NCI-H510A treated with DMSO at 0.1 percent for 48 hours (cell line): Measurements from ENCODE around the gene CGREF1.

Experiments
- DNase-seq: peaks from one replicate; lab custom pipeline; 2025; lab: John Stamatoyannopoulos, UW

CGREF1 gene

GRCh38 chr2:27118525-27119329 is at the start of gene CGREF1:
CGREF1 (minus strand) TSS chr2:27119128; CDS start chr2:27104366, 14,762 bp downstream.
- DNase-seq: no peak

DNA sequence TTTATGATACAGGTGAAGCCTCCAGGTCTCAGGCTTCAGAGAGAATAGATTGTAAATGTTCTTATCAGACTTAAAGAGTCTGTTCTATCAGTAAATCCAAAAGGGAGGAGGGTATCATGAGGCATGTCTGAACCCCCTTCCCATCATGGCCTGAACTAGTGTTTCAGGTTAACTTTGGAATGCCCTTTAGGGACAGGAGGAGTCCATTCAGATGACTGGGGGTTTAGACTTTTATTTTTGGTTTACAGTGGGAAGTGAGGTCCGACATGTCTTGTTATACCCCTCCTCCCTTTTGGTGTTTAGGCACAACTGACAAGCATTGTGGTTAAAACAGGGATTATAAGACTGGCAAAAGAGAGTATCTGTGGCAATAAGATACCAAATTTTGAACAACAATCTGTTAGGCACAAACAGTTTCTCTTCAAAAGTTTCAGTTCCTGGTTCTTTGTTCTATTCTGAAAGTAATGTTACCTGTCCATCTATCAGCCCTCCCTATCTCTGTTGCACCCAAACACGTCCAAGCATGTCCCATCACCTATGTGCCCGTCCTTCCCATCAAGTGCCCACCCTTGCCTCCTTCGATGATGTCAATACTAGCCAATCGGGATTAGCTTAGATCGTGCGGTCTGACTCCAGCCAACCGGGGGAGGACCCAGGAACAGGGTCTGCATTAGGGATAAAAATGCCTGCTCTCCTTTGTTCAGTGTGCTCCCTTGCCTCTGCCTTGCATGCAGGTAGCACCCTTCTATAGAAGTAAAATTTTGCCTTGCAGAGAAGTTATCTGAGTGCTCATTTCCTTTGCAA is 46.2 kb upstream of the CGREF1 start:
- no peak for DNase-seq

DNA sequence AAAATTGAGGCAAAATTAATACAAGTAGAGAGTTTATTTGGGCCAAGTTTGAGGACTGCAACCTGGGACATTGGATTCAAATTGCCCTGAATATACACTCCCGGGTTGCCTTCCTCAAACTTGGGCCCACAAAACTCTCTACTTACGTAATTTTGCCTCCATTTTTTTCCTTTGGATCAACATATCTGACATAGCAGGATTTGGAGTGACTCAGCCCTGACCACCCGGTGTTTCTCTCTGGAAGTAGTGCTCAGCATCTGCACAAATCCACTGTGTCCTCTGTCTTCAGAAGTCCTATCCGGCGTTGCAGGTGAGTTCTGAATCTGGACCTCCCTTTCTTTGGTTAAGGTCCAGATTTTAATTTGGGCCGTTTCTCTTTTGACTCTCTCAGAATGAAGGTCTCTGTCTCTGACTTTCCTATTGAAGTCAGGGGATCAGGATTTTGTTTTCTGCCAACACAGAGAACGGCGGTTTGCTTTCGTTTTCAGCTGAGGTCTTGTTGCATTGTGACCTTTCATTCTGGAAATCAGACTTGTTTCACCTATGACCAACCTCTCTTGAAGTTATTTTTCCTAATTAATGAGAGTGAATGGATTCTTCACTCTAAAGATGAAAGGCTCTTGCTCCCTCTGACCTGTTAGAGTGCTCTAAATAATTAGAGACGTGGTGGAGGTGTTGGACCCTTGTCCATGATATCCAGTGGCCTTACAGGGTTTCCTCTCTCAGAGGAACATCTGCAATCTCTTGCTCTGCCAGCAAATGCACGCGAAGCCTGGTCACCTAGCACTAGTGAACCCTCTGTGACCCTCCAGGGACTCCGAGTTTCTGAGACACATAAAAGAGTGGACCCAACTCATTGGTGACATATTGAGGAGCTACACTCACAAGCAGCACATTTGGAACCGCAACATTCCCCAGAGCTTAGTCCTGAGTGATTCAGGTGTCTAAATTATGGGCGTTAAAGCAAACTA is 43.5 kb upstream of the CGREF1 start:
- DNase-seq: no peak

GRCh38 chr2:27160191-27160590 is 41.3 kb upstream of the CGREF1 start:
- DNase-seq: no peak

DNA sequence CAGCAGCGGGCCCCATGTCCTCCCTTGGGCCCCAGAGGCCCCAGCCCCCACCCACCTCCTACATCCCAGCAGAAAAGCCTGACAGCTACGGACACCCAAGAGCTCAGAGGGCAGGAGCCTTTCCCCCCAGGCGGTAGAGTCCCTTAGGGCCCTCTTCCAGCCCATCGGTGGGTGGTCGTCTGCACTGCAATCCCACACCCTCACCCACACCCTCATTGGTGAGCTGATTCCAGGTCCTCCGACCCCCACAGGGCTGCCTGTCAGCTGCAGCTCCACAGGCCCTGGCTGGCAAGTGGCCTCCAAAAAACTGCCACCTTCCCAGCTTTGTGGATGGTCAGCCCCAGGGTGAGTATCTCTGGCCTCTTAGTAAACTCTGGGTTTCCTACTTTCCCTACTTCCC is 40.3 kb upstream of the CGREF1 start:
- no peak for DNase-seq

DNA sequence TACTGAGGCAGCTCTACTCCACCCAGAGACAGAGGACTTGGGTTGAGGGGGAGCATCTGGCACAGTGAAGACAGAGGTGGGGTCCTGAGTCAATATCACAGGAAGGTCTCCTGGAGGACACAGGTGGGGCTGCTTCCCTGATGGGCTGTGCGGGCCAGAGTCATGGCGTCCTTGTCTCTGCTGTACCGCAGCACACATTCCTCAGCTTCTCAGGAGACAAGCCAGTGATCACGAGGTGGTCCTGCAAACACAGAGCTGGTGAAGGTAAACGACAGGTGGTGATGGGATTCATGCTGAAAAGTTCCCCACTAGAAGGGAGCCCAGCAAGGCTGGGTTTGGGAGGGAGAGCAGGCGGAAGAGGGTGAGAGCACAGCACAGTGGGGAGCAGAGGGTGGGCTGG is 39.5 kb upstream of the CGREF1 start:
- DNase-seq: no peak

DNA sequence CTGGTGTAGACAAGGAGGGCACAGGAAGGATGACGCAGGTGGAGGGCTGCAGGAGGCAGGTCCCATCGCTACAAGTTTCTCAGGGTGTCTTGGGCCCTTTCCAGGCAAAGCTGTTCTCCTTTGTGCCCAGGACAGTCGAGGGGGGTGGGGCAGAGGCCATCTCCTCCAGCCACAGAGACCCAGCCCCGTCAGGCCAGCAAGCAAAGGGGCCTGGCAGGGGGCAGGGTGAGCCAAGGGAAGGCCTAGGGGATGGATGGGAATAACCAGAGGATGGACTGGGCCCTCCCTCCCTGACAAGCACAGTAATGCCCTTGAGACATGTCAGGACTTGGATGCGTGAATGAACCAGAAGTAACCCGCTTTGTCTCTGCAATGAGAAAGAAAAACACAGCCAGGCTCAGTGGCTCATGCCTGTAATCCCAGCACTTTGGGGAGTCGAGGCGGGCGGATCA is 36.2 kb upstream of the CGREF1 start:
- no peak for DNase-seq

- DNase-seq: no peak
These were observed 35.6 kb upstream of the CGREF1 start for GRCh38 chr2:27154488-27154887.

- DNase-seq: peak; percentile 76
These were observed 34.0 kb upstream of the CGREF1 start for GRCh38 chr2:27152796-27153464.

DNA sequence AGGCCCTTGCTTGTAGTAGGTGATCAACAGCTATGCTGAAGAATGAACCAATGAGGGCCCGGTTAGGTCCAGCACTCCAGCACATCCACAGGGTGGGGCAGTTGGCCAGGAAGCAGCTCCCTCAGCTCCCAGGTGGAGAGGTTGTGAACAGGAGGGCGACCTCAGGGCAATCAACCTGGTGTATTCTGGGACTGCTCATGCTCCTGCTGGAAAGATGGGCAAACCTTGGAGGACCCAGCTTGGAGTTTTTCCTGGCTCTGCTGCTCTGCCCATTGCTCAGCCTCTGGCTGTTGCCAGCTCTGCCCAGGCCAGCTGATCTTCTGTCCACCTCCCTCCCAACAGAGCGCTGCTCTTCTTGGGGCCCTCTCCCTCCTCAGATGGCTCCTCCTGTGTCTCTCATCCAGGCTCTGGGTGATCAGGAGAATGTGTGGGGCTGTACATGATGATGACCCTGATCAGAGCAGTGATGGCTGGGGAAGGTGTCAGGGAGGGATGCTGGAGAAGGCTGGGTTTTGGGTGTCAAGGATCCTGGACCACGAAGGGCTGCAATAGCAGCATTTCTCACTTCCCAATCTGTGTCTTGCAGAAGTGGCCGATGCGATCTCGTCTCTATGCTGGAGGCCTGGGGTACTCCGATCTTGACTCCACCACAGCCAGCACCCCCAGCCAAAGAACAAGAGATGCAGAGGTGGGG is 33.3 kb upstream of the CGREF1 start:
- no peak for DNase-seq

DNA sequence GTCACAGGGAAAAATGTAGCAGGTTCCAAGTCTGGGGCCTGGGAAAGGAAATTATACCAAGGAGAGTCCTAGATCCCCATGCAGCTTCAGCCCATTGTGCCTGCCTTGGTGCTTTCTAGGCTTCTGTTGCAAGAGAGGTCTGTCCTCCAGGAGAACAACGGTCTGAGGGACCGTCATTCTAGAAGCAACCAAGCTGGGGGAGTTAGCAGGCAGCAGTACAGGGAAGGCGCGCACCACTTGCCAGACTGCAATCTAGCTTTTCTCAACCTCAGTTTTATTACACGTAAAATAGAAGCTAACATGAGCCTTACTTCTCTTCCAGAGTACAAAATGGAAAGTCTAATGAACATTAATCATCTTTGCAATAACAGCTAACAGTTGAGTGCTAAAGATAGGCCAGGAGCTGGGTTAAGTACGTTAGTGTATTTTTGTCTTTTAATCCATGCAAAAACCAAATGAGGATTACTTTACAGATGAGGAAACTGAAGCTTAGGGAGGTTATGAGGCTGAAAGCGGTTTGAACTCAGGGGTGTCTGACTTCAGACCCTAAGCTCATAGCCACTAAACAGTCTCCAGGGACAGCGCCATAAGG is 31.8 kb upstream of the CGREF1 start:
- no peak for DNase-seq

DNA sequence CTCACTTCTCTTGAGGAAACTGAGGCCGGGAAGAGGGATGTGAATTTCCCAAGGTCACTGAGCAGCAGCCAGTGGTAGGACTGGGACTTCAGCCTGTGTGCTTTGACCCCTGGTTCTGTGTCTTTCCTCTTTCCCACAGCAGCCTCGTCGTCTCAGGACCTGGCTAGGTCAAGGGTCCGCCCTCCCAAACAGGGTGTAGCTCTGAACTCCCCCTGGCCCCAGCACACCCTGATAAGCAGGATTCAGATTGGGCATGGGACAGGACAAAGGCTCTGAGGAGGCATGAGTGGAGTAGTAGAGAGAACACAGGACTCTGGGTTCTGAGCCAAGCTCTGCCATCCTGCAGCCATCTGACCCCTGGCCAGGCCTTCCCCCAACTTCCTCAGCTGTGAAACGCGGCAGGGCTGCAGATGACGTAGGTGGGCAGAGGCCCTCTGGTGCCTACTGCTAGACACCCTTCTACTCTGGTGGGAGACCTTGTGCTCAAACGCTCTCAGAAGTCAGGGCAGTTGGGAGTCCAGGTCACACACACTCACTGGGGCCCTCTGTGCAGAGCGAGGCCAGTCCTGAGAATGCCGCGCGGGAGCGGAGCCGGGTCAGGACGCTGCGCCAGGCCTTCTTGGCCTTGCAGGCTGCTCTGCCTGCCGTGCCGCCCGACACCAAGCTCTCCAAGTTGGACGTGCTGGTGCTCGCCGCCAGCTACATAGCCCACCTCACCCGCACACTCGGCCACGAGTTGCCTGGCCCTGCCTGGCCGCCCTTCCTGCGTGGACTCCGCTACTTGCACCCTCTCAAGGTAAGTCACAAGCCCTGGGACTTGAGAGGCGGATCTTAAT is 30.9 kb upstream of the CGREF1 start:
- no peak for DNase-seq

GRCh38 chr2:27148801-27149439 is 30.0 kb upstream of the CGREF1 start, which contains the start of gene TCF23:
TCF23 (plus strand) TSS chr2:27149004; CDS start chr2:27149134, 130 bp downstream.
- DNase-seq: no peak

- DNase-seq: no peak
These were observed 29.0 kb upstream of the CGREF1 start for GRCh38 chr2:27147935-27148334.

- DNase-seq: no peak
These were observed 26.8 kb upstream of the CGREF1 start for GRCh38 chr2:27145682-27146081.

- no peak for DNase-seq
These were observed 24.4 kb upstream of the CGREF1 start for GRCh38 chr2:27143285-27143684.

DNA sequence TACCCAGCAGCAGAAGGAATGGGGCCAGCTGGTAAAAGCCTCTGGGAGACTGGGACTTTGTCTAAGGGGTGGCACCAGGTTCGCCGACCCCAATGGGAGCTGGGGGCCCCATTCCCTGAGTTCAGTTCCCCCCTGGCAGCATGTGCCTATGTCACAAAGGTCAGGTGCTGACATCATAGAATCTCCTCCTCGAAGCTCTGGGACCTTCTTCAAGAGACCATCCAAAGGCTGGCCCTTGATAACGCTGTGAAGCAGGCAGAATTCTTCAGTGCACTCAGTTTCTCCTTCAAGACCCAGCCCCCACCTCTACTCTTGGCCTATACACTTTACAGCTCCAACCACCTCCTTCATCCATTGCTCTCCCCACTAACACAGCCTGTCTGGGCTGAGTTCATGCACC is 20.4 kb upstream of the CGREF1 start, which contains the start of gene PRR30:
Gene PRR30 (minus strand): TSS at position 101 of the 400 bp plus-strand sequence. CDS start 1,081 bp downstream, outside the sequence.
- DNase-seq: no peak

- no peak for DNase-seq
These were observed 19.2 kb upstream of the CGREF1 start for GRCh38 chr2:27138111-27138510.
